Activated effector memory CD4-positive, alpha-beta T cell treated with anti-CD3 and anti-CD28 coated beads, Interleukin-2, amount 50 U/mL, for 16 hours (primary cell): Measurements from ENCODE around the gene ARVCF.

Source experiments
- DNase-seq: peaks from one replicate; pipeline ENCODE4 v3.0.0-alpha.2; 2020

Gene ARVCF

DNA sequence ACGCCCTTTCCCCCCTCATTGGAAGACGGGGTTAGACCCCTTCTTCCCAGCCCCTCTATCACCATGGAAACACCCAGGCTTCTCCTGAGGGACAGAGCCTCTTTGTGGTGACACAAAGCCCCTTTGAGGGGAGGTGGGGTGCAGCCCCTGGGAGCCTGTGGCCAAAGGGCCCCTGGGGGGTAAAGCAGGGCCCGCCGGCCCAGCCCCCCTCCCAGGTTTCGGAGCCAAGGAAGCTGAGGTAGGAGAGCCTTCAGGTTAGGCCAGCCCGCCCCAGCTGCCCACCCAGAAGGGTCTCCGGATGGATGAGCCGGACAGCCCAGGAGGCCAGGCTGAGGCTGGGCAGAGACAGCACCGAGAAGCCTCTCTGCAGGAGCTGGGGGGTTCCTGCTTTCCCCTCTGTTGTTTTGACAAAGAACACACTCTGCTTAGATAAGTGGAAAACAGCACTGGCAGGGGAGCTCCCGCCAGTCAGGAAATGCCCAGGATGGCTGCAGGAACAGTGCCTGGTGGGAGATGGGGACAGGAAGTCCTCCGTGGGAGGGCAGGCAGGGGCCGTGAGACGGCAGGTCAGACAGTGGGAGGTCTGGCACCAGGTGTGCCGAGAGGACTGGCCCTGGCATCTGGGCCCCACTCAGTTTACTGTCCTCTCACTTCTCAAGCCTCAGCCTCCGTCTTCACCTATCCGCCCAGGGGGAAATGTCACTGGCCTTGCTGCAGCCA, 18.2 kb downstream of the ARVCF start:
- DNase-seq: no peak

- DNase-seq: no peak
Measured at GRCh38 chr22:19997561-19998231, 18.9 kb downstream of the ARVCF start.

DNA sequence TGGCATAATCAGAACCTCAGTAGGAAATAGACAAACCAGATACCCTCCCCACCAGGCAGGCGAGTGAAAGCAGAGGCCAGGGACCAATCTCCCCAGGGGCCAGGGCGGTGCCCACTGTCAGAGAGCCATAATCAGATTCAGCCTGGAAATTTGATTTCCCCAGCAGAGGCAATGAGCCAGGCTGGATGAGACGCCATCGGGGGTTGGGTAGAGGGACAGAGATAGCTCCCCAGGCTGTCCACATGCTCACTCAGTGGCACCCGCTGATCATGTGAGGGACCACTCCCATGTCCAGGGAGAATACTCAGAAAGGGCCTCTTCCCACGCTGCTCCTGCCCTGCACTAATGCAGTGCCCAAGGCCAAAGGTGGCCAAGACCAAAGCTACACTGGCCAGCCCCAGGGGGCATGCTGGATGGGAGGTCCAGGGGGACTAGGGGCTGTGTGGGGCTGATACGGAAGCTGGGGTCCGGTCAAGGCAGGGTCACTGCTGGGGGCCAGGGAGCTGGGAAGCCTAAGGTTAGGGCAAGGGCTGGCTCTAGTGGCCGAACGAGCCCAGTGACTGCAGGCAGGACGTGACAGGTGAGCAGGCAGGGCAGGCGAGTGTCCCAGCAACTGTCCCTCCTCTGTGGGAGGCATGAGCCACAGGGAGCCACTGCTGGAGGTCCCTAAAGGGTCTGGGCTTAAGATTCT, 19.8 kb downstream of the ARVCF start:
- no peak for DNase-seq

- no peak for DNase-seq
Measured at GRCh38 chr22:19995611-19996339, 20.8 kb downstream of the ARVCF start.

DNA sequence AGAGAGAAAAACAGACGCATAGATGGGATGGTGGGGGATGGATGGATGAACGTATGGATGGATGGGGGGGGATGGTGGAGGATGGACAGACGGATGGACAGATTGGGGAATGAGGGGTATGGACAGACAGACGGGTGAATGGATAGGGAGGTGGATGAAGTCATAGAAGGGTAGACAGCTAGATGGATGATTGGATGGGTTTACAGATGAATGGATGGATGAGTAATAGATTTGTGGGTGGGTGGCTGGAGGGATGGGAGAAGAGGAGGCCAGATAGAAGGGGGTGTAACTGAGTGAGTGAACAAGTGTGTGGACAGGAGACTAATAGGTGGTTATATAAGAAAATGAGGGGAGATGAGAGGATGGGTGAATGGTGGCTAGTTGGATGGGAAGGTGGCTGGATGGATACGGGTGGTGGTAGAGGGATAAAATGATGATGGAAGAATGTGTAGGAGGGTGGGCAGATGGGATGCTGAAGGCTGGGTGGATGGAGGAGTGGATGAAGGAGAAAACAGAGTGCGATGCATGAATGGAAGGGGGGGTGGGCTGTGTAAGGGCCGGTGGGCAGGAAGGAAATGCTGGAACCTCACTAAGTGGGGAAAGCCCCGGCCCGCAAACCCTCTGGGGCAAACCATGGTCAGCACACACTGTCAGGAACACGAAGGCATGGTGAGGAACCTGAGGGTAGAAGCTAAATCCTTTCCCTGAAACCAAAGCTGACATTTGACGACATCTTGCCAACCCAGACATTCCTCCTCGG, 21.6 kb downstream of the ARVCF start:
- no peak for DNase-seq

- DNase-seq: no peak
Measured at GRCh38 chr22:19993926-19994325, 22.7 kb downstream of the ARVCF start.

DNA sequence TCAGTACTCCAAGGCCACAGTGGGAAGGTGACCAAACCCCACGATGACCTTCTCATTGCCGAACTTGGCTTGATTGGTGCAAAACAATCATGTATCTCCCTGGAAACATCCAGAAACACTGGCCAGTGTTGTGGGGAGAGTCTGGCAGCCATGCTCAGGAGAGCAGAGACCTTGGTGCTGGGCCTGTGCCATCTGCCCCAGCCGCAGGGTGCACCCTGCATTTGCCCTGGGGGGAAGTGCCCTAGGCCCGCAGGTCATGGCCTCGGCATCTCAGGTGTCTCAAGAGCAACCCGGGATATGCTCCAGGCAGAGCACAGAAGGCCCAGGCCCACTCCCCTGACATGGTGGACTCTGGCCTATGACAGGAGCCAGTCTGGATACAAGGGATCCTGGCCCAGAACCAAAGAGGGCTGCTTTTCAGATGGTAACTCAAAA, 23.7 kb downstream of the ARVCF start:
- no peak for DNase-seq

DNA sequence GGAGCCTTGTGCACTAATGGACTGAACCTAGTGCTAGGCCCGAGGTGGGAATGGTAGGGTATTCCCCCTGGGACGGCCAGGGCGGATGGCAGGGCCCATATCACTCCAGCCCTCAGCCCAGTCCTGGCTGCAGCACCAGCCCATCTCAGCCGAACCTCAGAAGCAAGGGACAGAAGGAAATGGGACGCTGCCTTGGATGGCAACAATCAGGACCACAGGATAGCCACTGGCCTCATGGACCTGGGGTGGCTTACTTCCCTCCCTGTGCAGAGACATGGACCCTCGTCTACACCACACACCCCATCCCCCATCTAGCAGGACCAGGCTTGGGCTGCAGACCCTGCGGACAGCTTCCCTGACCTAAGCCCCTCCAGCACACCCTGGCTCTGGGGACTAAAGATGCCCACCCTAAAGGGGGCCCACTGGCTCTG, 24.1 kb downstream of the ARVCF start:
- DNase-seq: no peak

DNA sequence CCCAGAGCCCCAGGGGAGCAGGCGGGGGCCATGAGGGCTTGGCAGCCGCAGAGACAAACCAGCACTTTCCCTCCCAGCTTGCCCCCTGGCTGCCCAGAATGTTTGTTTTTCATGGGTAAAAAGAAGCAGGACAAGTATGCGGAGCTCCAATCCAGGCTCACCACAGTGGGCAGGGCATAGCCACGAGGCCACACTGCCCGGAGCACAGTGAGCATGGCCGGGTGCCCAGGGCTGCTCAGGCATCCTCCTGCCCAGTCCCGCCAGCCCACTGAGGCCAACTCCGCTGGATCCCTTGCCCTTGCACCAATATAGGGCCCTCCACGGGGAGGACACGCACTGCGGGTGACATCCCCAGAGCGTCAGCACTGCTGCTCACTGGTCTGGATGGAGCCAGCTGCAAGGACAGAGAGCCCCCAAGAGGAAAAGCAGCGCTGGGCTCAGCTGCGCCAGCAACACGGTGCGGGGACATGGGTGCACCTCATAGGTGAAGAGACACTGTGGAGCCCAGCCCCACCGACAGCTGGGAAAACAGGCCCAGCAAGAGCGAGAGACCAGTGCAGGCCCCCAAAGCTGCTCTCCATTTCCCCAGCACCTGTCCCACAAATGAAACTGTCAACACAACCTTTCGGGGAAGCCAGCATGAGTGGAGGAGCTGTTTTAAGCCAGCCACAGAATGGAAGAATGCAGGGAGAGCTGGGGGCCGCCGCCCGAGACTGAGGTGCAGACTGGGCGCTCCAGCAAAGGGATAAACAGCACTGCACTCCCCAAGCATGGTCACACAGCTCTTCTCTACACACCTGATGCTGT, 24.8 kb downstream of the ARVCF start:
- no peak for DNase-seq

DNA sequence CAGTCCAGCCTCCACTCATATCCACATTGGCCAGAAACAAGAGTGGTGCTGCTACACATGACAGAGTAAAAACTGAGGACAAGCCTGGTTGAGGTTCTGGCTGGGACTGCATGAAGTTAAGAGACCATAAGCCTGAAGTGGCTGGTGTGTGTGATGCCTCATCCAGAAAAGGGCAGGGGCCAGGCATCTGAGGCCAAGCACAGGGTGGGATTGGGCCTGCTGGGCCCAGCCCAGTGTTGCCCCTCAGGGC, 25.3 kb downstream of the ARVCF start:
- DNase-seq: no peak

GRCh38 chr22:19990609-19991394, 25.8 kb downstream of the ARVCF start:
- no peak for DNase-seq

DNA sequence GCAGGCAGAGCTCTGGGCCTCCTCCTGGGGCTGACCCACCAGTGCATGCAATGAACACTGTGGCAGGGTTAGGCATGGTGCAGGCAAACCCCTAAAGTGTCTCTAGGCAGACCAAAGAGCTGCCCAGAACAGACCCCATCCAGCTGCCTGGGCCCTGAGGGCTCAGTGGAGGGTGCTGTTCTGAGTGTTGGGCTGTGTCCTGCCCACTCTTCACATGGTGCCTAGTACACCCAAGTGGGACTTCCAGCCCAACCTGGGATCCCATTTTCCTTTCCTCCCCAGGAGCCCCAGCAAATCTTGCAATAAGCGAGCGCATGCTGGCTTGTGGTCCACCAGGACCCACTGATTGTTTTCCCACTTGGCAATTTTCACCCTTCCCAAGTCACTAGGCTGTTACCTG, 26.4 kb downstream of the ARVCF start:
- DNase-seq: no peak

DNA sequence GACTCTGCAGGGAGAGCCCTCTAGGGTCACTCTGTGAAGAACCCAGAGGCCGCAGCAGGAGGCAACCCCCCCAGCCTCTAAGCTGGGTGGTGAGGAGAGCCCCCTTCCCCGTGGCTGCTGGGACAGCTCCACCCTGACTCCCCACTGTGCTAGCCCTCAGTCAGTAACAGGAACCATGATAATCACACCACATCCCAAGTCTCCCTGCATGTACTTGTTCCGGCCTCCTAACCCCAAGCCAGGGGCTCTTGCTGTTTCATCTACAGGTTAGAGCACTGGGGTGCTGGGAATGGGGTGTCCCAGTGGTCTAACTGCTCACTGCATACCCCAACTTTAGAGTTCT, 26.9 kb downstream of the ARVCF start:
- DNase-seq: no peak

DNA sequence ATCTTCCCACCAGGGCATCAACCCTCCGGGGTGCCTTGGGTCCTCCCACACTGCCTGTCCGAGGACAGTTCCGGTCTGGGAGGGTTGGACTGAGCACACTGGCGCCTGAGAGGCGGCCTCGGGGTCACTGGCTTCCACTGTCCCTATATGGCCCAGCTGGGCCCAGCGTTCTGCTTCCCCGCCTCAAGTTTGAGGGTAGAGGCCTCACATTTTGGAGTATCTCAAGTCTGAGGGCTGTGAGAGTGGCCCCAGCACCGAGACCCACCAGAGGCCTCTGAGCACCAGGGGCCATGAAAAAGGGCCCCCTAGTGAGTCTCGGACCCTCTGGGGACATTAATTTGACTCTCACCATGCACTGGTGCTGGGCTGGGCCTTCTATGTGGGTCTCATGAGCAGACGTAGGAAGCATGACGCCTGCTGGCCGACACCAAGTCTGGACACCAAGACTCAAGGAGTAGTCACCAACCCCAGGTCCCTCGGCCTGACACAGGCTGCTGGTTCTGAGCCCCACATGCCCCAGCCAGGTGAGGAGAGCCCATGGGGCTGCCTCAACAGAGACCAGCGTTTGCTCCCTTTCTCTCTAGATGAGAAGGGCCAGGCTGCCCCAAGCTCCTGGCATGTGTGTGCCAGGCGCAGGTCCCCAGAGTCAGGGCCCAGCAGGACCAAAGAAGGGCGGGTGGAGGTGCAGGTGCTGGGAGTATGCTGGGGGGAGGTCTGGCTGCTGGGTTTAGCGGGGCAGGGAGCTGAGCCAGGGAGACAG, 27.5 kb downstream of the ARVCF start:
- no peak for DNase-seq

DNA sequence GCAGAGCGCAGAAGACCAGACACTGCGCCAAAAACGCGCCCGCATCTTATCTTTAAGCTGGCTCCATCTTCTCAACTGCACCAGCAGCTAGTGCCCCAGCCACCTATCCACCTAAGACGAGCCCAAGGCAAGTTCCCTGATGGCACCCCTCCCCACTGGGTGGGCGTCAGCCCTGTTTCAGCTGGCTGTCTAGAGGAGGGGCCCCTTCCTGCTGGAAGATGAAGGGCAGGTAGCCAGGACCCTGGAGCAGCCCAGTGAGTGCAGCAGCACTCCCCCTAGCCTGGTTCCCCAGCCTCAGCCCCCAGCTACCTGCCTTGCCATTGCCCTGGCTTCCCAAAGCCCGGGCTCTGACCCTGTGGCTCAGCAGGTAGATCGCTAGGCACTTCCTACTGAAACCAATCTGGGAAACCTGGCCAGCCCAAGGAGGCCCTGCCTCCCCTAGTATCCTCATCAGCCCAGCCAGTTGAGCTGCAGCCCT, 28.3 kb downstream of the ARVCF start:
- DNase-seq: no peak

- no peak for DNase-seq
Measured at GRCh38 chr22:19987394-19988306, 29.0 kb downstream of the ARVCF start.

DNA sequence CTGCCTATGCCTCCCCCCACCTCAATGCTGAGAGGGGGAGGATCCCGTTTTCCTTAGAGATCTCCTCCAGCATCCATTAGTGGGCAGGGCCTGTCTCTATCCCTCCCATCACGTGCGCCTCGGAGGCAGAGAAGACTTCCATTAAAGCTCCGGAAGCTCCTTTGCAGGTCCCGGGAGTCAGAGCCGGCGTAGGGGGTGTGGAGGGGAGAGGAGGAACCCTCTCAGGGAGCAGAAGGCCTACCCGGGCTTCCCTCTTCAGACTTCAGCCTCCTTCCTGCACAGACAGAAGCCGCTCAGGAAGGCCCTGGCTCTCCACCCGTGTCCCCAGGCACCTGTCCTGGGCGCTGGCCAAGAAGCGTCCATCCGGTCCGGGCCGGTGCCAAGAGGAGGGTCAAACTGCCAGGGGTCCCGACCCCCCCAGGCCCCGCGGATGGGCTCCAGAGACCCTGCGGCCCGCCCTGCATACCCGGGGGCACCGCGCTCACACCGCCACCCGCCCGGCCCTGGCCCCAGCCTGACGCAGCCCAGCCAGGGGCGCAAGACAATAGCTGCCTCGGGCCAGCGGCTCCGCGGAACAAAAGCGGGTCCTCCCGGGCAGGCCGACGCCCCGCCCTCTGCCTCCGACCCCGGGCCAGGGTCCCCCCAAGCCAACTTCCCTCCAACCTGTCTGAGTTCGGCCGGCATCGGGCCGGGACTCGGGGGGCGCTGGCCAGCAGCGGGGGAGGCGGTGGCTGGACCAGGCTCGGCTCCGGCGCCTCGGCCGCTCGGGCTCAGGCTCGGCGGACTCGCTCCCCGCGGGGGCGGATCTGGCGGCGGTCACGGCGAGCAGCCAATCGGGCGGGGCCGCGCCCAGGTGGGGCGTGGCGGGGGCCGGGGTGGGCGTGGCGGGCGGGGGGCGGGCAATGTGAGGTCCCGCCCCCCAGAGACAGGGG, 29.9 kb downstream of the ARVCF start:
- peak; percentile 85 for DNase-seq

GRCh38 chr22:19986011-19986409, 30.6 kb downstream of the ARVCF start:
- no peak for DNase-seq
